Measurements from ENCODE around the gene TNNI2. TPM values are rescaled to one million over a fixed set of nuclear protein-coding genes. Genes with fewer than 3 reads are reported as not detected.

The TNNI2 gene
- total and polyA plus RNA-seq, 10 donors: 2.3 to 21.8 (median 6.7) TPM

- intact Hi-C loops (cut with DNase I; ENCODE audit: low total_unique reads): no loop called here
- peaks cover 0 to 26% (median 18%) of the 10 kb centered on the region in 8 donors for H3K9me3 ChIP-seq
- TF ChIP-seq CTCF (IDR thresholded peaks at IDR 0.05 in 8 of 11, conservative IDR thresholded peaks at IDR 0.05 in 3 of 11): no peak
- TF ChIP-seq POLR2A (IDR thresholded peaks at IDR 0.05): no peak
- no peak for TF ChIP-seq POLR2AphosphoS5 (IDR thresholded peaks at IDR 0.05)
- no peak for DNase-seq
- H3K27me3 ChIP-seq (replicated peaks in 1 of 7): peaks cover 0 to 34% (median 0%) of the 10 kb centered on the region in 7 donors
- no peak overlapping the region for H3K4me3 ChIP-seq
- no peak overlapping the region for H3K27ac ChIP-seq
- H3K4me1 ChIP-seq: no peaks in the 10 kb centered on the region
- no peaks in the 10 kb centered on the region for H3K36me3 ChIP-seq
- 44 to 90% (median 72%) methylated on average over 1 of the region's 1 CpG for WGBS, 5 donors
These were observed 21.3 kb upstream of the TNNI2 start for GRCh38 chr11:1817511-1817910.

- TF ChIP-seq CTCF (IDR thresholded peaks at IDR 0.05 in 8 of 11, conservative IDR thresholded peaks at IDR 0.05 in 3 of 11) (no peak), POLR2A (IDR thresholded peaks at IDR 0.05) (no peak), POLR2AphosphoS5 (IDR thresholded peaks at IDR 0.05) (no peak)
- Histone ChIP-seq H3K36me3 (no peaks in the 10 kb centered on the region), H3K4me3 (no peak overlapping the region), H3K4me1 (no peaks in the 10 kb centered on the region), H3K9me3 (peaks cover 0 to 26% (median 18%) of the 10 kb centered on the region in 8 donors), H3K27me3 (replicated peaks in 1 of 7) (peaks cover 0 to 19% (median 0%) of the 10 kb centered on the region in 7 donors), H3K27ac (no peak overlapping the region)
- 58 to 92% (median 80%) methylated on average over 2 to 3 of the region's 3 CpGs for WGBS, 5 donors
- DNase-seq: no peak
- intact Hi-C loops (cut with DNase I; ENCODE audit: low total_unique reads): no loop called here
These were observed 19.7 kb upstream of the TNNI2 start for GRCh38 chr11:1819074-1819473.

- intact Hi-C loops (cut with DNase I; ENCODE audit: low total_unique reads): no loop called here
- Histone ChIP-seq H3K36me3 (no peaks in the 10 kb centered on the region), H3K9me3 (peaks cover 0 to 26% (median 18%) of the 10 kb centered on the region in 8 donors), H3K4me1 (peaks cover 0 to 12% (median 5%) of the 10 kb centered on the region in 6 donors), H3K27me3 (replicated peaks in 1 of 7) (peaks cover 0 to 17% (median 0%) of the 10 kb centered on the region in 7 donors), H3K27ac (peak overlapping the region in 3 of 8 donors; percentile 1 to 24 (median 7)), H3K4me3 (no peak overlapping the region)
- WGBS, 5 donors: 82 to 92% (median 91%) methylated on average over 13 to 14 of the region's 14 CpGs
- TF ChIP-seq CTCF (IDR thresholded peaks at IDR 0.05 in 8 of 11, conservative IDR thresholded peaks at IDR 0.05 in 3 of 11) (no peak), POLR2AphosphoS5 (IDR thresholded peaks at IDR 0.05) (no peak)
- DNase-seq: no peak
These were observed 18.1 kb upstream of the TNNI2 start for GRCh38 chr11:1820463-1821325.

GRCh38 chr11:1821562-1821961, 17.2 kb upstream of the TNNI2 start:
- Histone ChIP-seq H3K36me3 (no peaks in the 10 kb centered on the region), H3K27me3 (replicated peaks in 1 of 7) (peaks cover 0 to 9% (median 0%) of the 10 kb centered on the region in 7 donors), H3K27ac (no peak overlapping the region), H3K9me3 (peaks cover 0 to 26% (median 18%) of the 10 kb centered on the region in 8 donors), H3K4me1 (peaks cover 0 to 21% (median 7%) of the 10 kb centered on the region in 6 donors), H3K4me3 (no peak overlapping the region)
- no peak for DNase-seq
- no peak for TF ChIP-seq CTCF (IDR thresholded peaks at IDR 0.05 in 8 of 11, conservative IDR thresholded peaks at IDR 0.05 in 3 of 11)
- intact Hi-C loops (cut with DNase I; ENCODE audit: low total_unique reads): no loop called here

Measured in spleen (tissue), 11 donors.